ENCODE measurements around the gene ECE1. TPM values are rescaled to one million over a fixed set of nuclear protein-coding genes. Genes with fewer than 3 reads are reported as not detected.

The ECE1 gene
- total and polyA plus RNA-seq, 2 of the 8 experiments (the other 6 are each of a cell fraction or from before 2014, with no cell fraction given), result 21.4 to 36.8 TPM

DNA sequence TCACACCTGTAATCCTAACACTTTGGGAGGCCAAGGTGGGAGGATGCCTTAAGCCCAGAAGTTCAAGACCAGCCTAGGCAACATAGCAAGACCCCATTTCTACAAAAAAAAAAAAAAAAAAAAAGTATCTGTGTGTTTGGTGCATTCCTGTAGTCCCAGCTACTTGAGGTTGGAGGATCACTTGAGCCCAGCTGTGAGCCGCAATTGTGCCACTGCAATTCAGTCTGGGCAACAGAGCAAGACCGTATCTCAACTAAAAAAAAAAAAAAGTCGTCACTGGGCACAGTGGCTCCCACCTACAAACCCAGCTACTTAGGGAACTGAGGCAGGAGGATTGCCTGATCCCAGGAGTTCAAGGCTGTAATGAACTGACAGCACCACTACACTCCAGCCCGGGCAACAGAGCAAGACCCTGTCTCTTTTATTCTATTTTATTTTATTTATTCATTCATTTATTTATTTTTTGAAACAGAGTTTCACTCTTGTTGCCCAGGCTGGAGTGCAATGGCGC, 105.0 kb downstream of the ECE1 start:
- 87% methylated on average over 5 of the region's 5 CpGs; no CpG with 5 or more reads in 1 of the 2 experiments for WGBS, 2 experiments (ENCODE audit: extremely low coverage in 1 of 2, insufficient coverage in 1 of 2, insufficient read length in 1 of 2, insufficient replicate concordance in 2 of 2, low coverage in 1 of 2, low lambda C conversion rate in 2 of 2, missing lambda C conversion rate in 1 of 2)
- CTCF ChIA-PET (ENCODE audit: partially characterized antibody), result interaction anchor here (4.6 to 6.3 kb wide), 2 partner anchors 10 to 32 kb away, joined by 15 to 35 read pairs; no protein-coding TSS in a partner anchor
- TF ChIP-seq RBBP5 (IDR thresholded peaks at IDR 0.05; ENCODE audit: borderline replicate concordance, low read depth, low read length), result no peak
- no peak for TF ChIP-seq EZH2 (IDR thresholded peaks at IDR 0.05; ENCODE audit: low read depth, low read length, severe bottlenecking)
- TF ChIP-seq ZNF274 (IDR thresholded peaks at IDR 0.05; ENCODE audit: borderline replicate concordance, extremely low read depth, low read length), result no peak
- no peak for TF ChIP-seq HDAC2 (IDR thresholded peaks at IDR 0.05; ENCODE audit: borderline replicate concordance in 1 of 2, low read depth in 2 of 2, low read length in 2 of 2)
- TF ChIP-seq YY1 (IDR thresholded peaks at IDR 0.05; ENCODE audit: low read depth, low read length), result no peak
- no peak for TF ChIP-seq CREB1 (IDR thresholded peaks at IDR 0.05)
- no peak for TF ChIP-seq RNF2 (IDR thresholded peaks at IDR 0.05; ENCODE audit: borderline replicate concordance, low read depth, low read length, missing control alignments, poor library complexity, severe bottlenecking)
- no peak for TF ChIP-seq KDM4A (IDR thresholded peaks at IDR 0.05; ENCODE audit: low read depth, low read length, severe bottlenecking)
- TF ChIP-seq SIRT6 (IDR thresholded peaks at IDR 0.05; ENCODE audit: low read length), result no peak
- no peak for TF ChIP-seq PHF8 (conservative IDR thresholded peaks at IDR 0.05; ENCODE audit: low read depth, low read length)
- no peak for TF ChIP-seq POLR2AphosphoS5 (IDR thresholded peaks at IDR 0.05; ENCODE audit: low read depth, low read length)
- TF ChIP-seq RXRA (IDR thresholded peaks at IDR 0.05; ENCODE audit: insufficient read depth, low read depth, low read length), result no peak
- TF ChIP-seq CEBPB (IDR thresholded peaks at IDR 0.05; ENCODE audit: low read depth, low read length), result no peak
- TF ChIP-seq SUZ12 (IDR thresholded peaks at IDR 0.05; ENCODE audit: low read length), result no peak

More for the DNA sequence above, 105.0 kb downstream of the ECE1 start:
- Histone ChIP-seq H3K79me2 (ENCODE audit: control insufficient read depth in 1 of 2, insufficient read depth in 2 of 2, low read length in 2 of 2) (no peaks in the 10 kb centered on the region), H3K27me3 (replicated peaks in 1 of 4; ENCODE audit: control insufficient read depth in 3 of 4, extremely low read depth in 1 of 4, insufficient read depth in 3 of 4, low read length in 3 of 4) (peaks cover 37 to 69% (median 62%) of the 10 kb centered on the region in 4 experiments), H3K23ac (ENCODE audit: insufficient read length) (no peak overlapping the region), H3K56ac (replicated peaks; ENCODE audit: insufficient read length, low read depth, low read length) (no peak overlapping the region), H3K18ac (ENCODE audit: extremely low read depth, low read length) (no peak overlapping the region), H3K9ac (replicated peaks in 1 of 4; ENCODE audit: extremely low read depth in 1 of 4, low read depth in 3 of 4, low read length in 3 of 4) (no peak overlapping the region), H3K4me2 (ENCODE audit: insufficient read depth in 1 of 2, low read depth in 2 of 2, low read length in 2 of 2) (no peak overlapping the region), H3K9me3 (ENCODE audit: insufficient read depth in 2 of 2, low read depth in 1 of 2, low read length in 1 of 2) (no peaks in the 10 kb centered on the region), H3K36me3 (ENCODE audit: control insufficient read depth in 2 of 4, insufficient read depth in 4 of 4, low read length in 3 of 4) (no peaks in the 10 kb centered on the region), H3K4me1 (replicated peaks in 1 of 4; ENCODE audit: control insufficient read depth in 3 of 4, insufficient read depth in 4 of 4, low read length in 3 of 4) (no peaks in the 10 kb centered on the region), H4K5ac (ENCODE audit: insufficient read length, low read depth, low read length) (no peak overlapping the region), H2BK15ac (ENCODE audit: low read length) (no peak overlapping the region), H3K4ac (replicated peaks; ENCODE audit: insufficient read length, low read depth, low read length) (no peak overlapping the region), H3K27ac (ENCODE audit: low read depth, low read length) (no peak overlapping the region), H3K14ac (ENCODE audit: insufficient read length) (no peak overlapping the region), H2BK20ac (ENCODE audit: low read length) (no peak overlapping the region), H4K8ac (ENCODE audit: extremely low read depth, insufficient read depth, low read length) (no peak overlapping the region), H3K23me2 (ENCODE audit: low read depth, low read length) (no peaks in the 10 kb centered on the region), H3K4me3 (ENCODE audit: extremely low read depth in 1 of 4, insufficient read depth in 2 of 4, low read depth in 3 of 4, low read length in 4 of 4) (no peak overlapping the region), H4K91ac (replicated peaks; ENCODE audit: insufficient read length, low read length) (no peak overlapping the region), H4K20me1 (replicated peaks in 1 of 2; ENCODE audit: control insufficient read depth in 1 of 2, insufficient read depth in 2 of 2, low read length in 2 of 2) (peaks cover 2 to 8% of the 10 kb centered on the region in 2 experiments), H2BK120ac (replicated peaks; ENCODE audit: low read depth, low read length) (no peak overlapping the region), H3K79me1 (ENCODE audit: low read depth, low read length) (no peaks in the 10 kb centered on the region), H2AK5ac (ENCODE audit: low read depth, low read length) (no peak overlapping the region), H2BK12ac (ENCODE audit: low read depth, low read length) (no peak overlapping the region), H2AFZ (ENCODE audit: low read length) (no peak overlapping the region), H2BK5ac (ENCODE audit: low read depth, low read length) (no peak overlapping the region)
- FAIRE-seq (no peak), DNase-seq (ENCODE audit: low read depth in 1 of 2, low spot score in 2 of 2) (no peak)
- POLR2A ChIA-PET (ENCODE audit: partially characterized antibody), result no interaction called here
